Activated B cell treated with CpG ODN at 0.5 μM for 24 hours (primary cell): ENCODE measurements around the gene TMEM132D. TPM values are rescaled to one million over a fixed set of nuclear protein-coding genes. Genes with fewer than 3 reads are reported as not detected.

Experiments used
- ATAC-seq: fragments of 200-7000 bp; cut with Tn5 transposase; one replicate; pipeline ENCODE4 v1.10.0; 2021; ENCODE audit warnings: low read depth, mild to moderate bottlenecking, moderate library complexity
- CTCF ChIA-PET: fragments of 350-600 bp; sonication (Branson Sonifier 250); formaldehyde crosslinking; loops from one replicate; lab custom pipeline; 2021; ENCODE audit warnings: antibody characterized with exemption; lab: Charles Lee
- POLR2A ChIA-PET: fragments of 350-600 bp; sonication (Branson Sonifier 250); formaldehyde crosslinking; loops from one replicate; lab custom pipeline; 2021; ENCODE audit warnings: antibody characterized with exemption; lab: Charles Lee
- DNase-seq: peaks from one replicate; pipeline ENCODE4 v3.0.0; 2022
- H3K27ac Mint-ChIP-seq: one replicate; pipeline ENCODE4 v1.8.0; 2020; ENCODE audit warnings: mixed read lengths
- H3K27me3 Mint-ChIP-seq: one replicate; pipeline ENCODE4 v1.8.0; 2021; ENCODE audit warnings: mixed read lengths
- H3K36me3 Mint-ChIP-seq: one replicate; pipeline ENCODE4 v1.8.0; 2021; ENCODE audit warnings: low read depth, mixed read lengths
- H3K4me1 Mint-ChIP-seq: one replicate; pipeline ENCODE4 v1.8.0; 2021; ENCODE audit warnings: mixed read lengths
- H3K4me3 Mint-ChIP-seq: one replicate; pipeline ENCODE4 v1.8.0; 2020; ENCODE audit warnings: mild to moderate bottlenecking, mixed read lengths
- H3K9me3 Mint-ChIP-seq: one replicate; pipeline ENCODE4 v1.8.0; 2020; ENCODE audit warnings: mixed read lengths
- intact Hi-C: fragments of 100-400 bp; cut with micrococcal nuclease; formaldehyde crosslinking; loops from one replicate; pipeline ENCODE4 v1.15.1; 2024
- total RNA-seq: library from RNA; stranded (reverse); gene quantifications from 2 replicates; pipeline ENCODE4 v1.2.3, GENCODE V29; 2022
- TF ChIP-seq, protein P1 (sequence below): fragments of 200-600 bp; IDR thresholded peaks from one replicate; pipeline ENCODE4 v1.8.0; 2022; ENCODE audit warnings: antibody characterized with exemption, mild to moderate bottlenecking

The TMEM132D gene
- total RNA-seq, 1 donor from 2014 or later, result not detected

DNA sequence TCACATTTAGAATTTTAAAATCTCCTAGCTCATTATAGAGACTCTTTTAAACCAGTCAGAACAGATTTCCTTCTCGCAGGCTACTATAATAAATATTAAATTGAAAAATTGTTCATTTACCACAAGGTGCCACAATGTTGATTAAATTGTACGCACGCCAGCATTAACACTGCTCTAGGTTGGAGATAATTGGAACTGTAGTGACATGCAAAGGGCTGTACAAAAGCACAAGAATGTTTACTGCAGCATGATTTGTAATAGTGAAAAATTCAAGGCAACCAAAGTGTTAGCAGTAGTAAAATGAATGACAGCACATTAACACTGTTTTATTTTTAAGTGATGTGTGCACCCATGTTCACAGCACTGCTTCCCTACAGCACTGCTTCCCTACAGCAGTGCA lies 52.5 kb downstream of the TMEM132D start:
- H3K27ac Mint-ChIP-seq, result no peak overlapping the region

DNA sequence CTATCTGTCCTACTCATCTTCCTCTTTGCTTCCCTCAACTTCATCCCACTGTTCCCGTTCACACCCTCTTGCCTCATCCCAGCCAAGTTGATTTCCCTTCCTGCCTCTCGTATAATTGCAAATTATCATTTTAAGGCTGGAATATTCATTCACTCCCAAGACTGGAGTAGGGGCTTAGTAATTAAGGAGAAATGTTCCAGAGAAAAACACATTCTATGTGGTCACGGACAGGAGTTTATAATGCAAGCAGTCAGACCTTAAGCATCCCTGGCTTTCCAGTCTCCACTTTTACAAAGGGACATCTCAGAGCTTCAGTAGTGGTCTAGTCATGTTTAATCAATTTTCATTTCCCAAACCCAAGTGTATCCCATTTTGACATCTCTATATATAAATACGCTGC lies 54.9 kb downstream of the TMEM132D start:
- intact Hi-C loops, result no loop called here
- no peaks in the 10 kb centered on the region for H3K27me3 Mint-ChIP-seq
- no peak overlapping the region for H3K4me3 Mint-ChIP-seq
- ChIA-PET POLR2A (no interaction called here), CTCF (no interaction called here)
- no peak overlapping the region for H3K27ac Mint-ChIP-seq
- DNase-seq, result no peak
- no peaks in the 10 kb centered on the region for H3K36me3 Mint-ChIP-seq
- H3K9me3 Mint-ChIP-seq, result no peaks in the 10 kb centered on the region
- no peaks in the 10 kb centered on the region for H3K4me1 Mint-ChIP-seq
- TF ChIP-seq, protein P1, sequence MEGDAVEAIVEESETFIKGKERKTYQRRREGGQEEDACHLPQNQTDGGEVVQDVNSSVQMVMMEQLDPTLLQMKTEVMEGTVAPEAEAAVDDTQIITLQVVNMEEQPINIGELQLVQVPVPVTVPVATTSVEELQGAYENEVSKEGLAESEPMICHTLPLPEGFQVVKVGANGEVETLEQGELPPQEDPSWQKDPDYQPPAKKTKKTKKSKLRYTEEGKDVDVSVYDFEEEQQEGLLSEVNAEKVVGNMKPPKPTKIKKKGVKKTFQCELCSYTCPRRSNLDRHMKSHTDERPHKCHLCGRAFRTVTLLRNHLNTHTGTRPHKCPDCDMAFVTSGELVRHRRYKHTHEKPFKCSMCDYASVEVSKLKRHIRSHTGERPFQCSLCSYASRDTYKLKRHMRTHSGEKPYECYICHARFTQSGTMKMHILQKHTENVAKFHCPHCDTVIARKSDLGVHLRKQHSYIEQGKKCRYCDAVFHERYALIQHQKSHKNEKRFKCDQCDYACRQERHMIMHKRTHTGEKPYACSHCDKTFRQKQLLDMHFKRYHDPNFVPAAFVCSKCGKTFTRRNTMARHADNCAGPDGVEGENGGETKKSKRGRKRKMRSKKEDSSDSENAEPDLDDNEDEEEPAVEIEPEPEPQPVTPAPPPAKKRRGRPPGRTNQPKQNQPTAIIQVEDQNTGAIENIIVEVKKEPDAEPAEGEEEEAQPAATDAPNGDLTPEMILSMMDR, result no peak
- ATAC-seq, result no peak

More for the DNA sequence above, 52.5 kb downstream of the TMEM132D start:
- no peaks in the 10 kb centered on the region for H3K9me3 Mint-ChIP-seq
- no peak for DNase-seq
- H3K27me3 Mint-ChIP-seq, result no peaks in the 10 kb centered on the region
- TF ChIP-seq, protein P1, result no peak
- intact Hi-C loops, result no loop called here
- no peaks in the 10 kb centered on the region for H3K36me3 Mint-ChIP-seq
- ChIA-PET POLR2A (no interaction called here), CTCF (no interaction called here)
- no peak for ATAC-seq
- no peaks in the 10 kb centered on the region for H3K4me1 Mint-ChIP-seq
- no peak overlapping the region for H3K4me3 Mint-ChIP-seq

DNA sequence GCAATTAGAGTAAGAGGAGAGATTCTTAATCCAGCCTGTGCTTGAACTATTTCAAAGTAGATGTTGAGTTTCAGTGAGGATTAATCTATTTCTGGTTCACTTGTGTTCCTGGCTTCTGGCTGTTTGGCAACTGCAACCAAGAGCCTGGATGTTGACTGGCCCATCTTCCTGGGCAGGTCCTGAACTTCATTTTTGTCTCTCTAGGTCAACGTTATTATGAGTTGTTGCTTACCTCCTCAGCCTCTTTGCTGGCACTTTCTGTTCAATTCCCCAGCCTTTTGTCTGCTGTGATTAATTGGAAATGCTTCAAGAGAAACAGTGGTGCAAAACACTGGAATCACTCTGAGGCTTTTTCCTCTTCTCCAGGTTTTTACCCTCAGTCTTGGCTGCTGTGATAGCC lies 56.8 kb downstream of the TMEM132D start:
- POLR2A ChIA-PET, result no interaction called here
- CTCF ChIA-PET, result no interaction called here
- intact Hi-C loops, result no loop called here
- Mint-ChIP-seq H3K27ac (no peak overlapping the region), H3K36me3 (no peaks in the 10 kb centered on the region), H3K4me3 (no peak overlapping the region), H3K9me3 (no peaks in the 10 kb centered on the region), H3K27me3 (no peaks in the 10 kb centered on the region), H3K4me1 (no peaks in the 10 kb centered on the region)
- TF ChIP-seq, protein P1, result no peak
- ATAC-seq, result no peak
- no peak for DNase-seq

DNA sequence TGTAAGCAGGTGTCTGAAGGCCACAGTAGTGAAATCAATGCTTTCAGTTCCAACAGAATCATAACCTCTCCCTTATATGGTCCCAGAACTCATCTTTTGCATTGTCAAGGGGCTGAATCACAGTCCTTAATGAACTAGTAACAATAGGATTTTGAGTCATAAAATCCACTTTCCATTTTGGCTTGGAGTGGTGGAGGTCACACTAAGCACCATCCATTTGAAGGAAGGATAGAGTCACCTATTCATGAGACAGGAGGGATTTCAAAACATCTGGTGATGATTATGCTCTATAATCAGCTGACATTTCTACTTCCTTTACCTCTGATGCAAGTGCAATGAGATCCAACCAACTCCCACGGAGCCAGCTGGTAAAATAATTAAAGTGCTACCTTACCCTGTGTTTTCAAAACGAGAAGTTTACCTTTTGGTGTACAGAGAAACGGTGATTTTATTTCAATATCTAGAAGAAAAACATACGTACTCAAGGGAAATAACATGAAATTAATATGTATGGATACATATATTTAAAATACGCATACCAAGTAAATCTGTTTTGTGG lies 59.1 kb downstream of the TMEM132D start:
- DNase-seq (no peak), ATAC-seq (no peak)
- Mint-ChIP-seq H3K9me3 (no peaks in the 10 kb centered on the region), H3K27me3 (no peaks in the 10 kb centered on the region), H3K4me1 (no peaks in the 10 kb centered on the region), H3K4me3 (no peak overlapping the region), H3K27ac (no peak overlapping the region), H3K36me3 (no peaks in the 10 kb centered on the region)
- ChIA-PET CTCF (no interaction called here), POLR2A (no interaction called here)
- TF ChIP-seq, protein P1, result no peak
- intact Hi-C loops, result no loop called here

DNA sequence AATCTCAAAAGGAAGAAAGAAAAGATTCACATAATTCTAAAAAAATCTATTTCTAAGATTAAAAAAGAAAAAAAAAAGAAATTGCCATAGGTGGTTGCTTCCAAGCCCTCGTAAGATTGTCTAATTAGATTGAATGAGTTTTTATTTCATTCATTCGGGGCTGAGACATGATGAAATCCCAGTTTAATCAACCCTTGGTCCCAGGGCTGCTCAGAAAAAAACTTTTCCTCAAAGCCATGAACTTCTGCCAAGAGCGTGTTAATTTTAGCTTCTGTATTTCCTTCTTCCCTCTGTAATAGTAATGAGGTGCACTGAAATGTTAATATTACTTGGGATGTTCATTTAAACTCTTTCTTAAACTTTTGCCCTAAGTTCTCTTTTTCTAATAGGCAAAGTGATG lies 62.6 kb downstream of the TMEM132D start:
- no peaks in the 10 kb centered on the region for H3K36me3 Mint-ChIP-seq

More for the DNA sequence above, 62.6 kb downstream of the TMEM132D start:
- H3K4me1 Mint-ChIP-seq, result no peaks in the 10 kb centered on the region
- no peaks in the 10 kb centered on the region for H3K9me3 Mint-ChIP-seq
- DNase-seq (no peak), ATAC-seq (no peak)
- intact Hi-C loops, result no loop called here
- H3K27me3 Mint-ChIP-seq, result no peaks in the 10 kb centered on the region
- CTCF ChIA-PET, result no interaction called here
- TF ChIP-seq, protein P1, result no peak
- H3K4me3 Mint-ChIP-seq, result no peak overlapping the region
- H3K27ac Mint-ChIP-seq, result no peak overlapping the region
- POLR2A ChIA-PET, result no interaction called here
